ENCODE results near the gene CRK. TPM values are rescaled to one million over a fixed set of nuclear protein-coding genes. Genes with fewer than 3 reads are reported as not detected.

Gene CRK
- total and polyA plus RNA-seq, 10 of the 15 experiments (the other 5 are each of a cell fraction or from before 2014, with no cell fraction given) = 11.1 to 23.8 (median 20.5) TPM

- ATAC-seq (no peak), FAIRE-seq (no peak), DNase-seq (ENCODE audit: low read depth, low spot score) (no peak)
- ChIA-PET RAD21 (ENCODE audit: unreplicated experiment) (no interaction called here), POLR2A (no interaction called here), CTCF (interaction anchor here (0.7 to 1.2 kb wide), 3 partner anchors 54 to 130 kb away, joined by 3 read pairs; no protein-coding TSS in a partner anchor), SMC1A (ENCODE audit: uncharacterized antibody, unreplicated experiment) (no interaction called here)
- in situ Hi-C loops (cut with MboI) (no loop called here), intact Hi-C loops (cut with micrococcal nuclease; ENCODE audit: unreplicated experiment) (no loop called here)
- WGBS (ENCODE audit: insufficient coverage, insufficient replicate concordance, low lambda C conversion rate, missing lambda C conversion rate) = 91% methylated on average over 11 of the region's 11 CpGs
- H2AFZ ChIP-seq (ENCODE audit: control insufficient read depth, low read depth, low read length) = no peak overlapping the region
- H3K27me3 ChIP-seq (replicated peaks in 1 of 2; ENCODE audit: control insufficient read depth in 2 of 2, insufficient read depth in 2 of 2, low read length in 1 of 2) = no peaks in the 10 kb centered on the region
- no peak overlapping the region for H3K9ac ChIP-seq (ENCODE audit: control insufficient read depth, insufficient read depth, low read length)
- no peaks in the 10 kb centered on the region for H3K9me3 ChIP-seq (replicated peaks; ENCODE audit: control insufficient read depth, insufficient read depth, low read length)
- no peak overlapping the region for H3K27ac ChIP-seq (ENCODE audit: control insufficient read depth, insufficient read depth)
- H3K4me2 ChIP-seq (ENCODE audit: control insufficient read depth, insufficient read depth) = no peak overlapping the region
- H3K4me3 ChIP-seq = no peak overlapping the region
- H3K79me2 ChIP-seq (ENCODE audit: control insufficient read depth, insufficient read depth, low read length) = no peaks in the 10 kb centered on the region
- peaks cover 0 to 4% of the 10 kb centered on the region in 2 experiments; a peak in 1 of 4 replicates for H3K36me3 ChIP-seq (ENCODE audit: control insufficient read depth in 2 of 2, insufficient read depth in 2 of 2, low read length in 1 of 2)
- no peak for TF ChIP-seq CREB1 (IDR thresholded peaks at IDR 0.05; ENCODE audit: low read depth)
- no peak for TF ChIP-seq PKNOX1 (IDR thresholded peaks at IDR 0.05)
- TF ChIP-seq ZBED1 (IDR thresholded peaks at IDR 0.05; ENCODE audit: borderline replicate concordance) = no peak
- no peak for TF ChIP-seq ATF3 (IDR thresholded peaks at IDR 0.05; ENCODE audit: borderline replicate concordance, extremely low read depth, low read depth, low read length)
- no peak for TF ChIP-seq NR2C2 (IDR thresholded peaks at IDR 0.05; ENCODE audit: borderline replicate concordance, control insufficient read depth, insufficient read length, low read depth)
- TF ChIP-seq TCF7 (IDR thresholded peaks at IDR 0.05; ENCODE audit: borderline replicate concordance) = no peak
- no peak for TF ChIP-seq BACH1 (IDR thresholded peaks at IDR 0.05; ENCODE audit: borderline replicate concordance)
- TF ChIP-seq IKZF2 (IDR thresholded peaks at IDR 0.05) = no peak
- no peak for TF ChIP-seq ZNF207 (IDR thresholded peaks at IDR 0.05; ENCODE audit: borderline replicate concordance)
- no peak for TF ChIP-seq NBN (IDR thresholded peaks at IDR 0.05)
- TF ChIP-seq STAT1 (conservative IDR thresholded peaks at IDR 0.05) = no peak
- BruUV-seq (replicated peaks) = no TSS peak
- H4K20me1 ChIP-seq (ENCODE audit: control insufficient read depth, insufficient read depth) = no peaks in the 10 kb centered on the region
- peaks cover 7% of the 10 kb centered on the region for H3K4me1 ChIP-seq (ENCODE audit: control insufficient read depth, insufficient read depth, low read length)
Measured at GRCh38 chr17:1494736-1495253, 38.8 kb upstream of the CRK start.
